KOPT-K1 (cell line): ENCODE results near the gene SLC2A1.

Source experiments
- H3K27ac ChIP-seq: fragments of 200-600 bp; sonication (generic); 2 replicates; pipeline ENCODE4 v1.5.1; 2016; ENCODE audit warnings: antibody characterized with exemption, mild to moderate bottlenecking, low read depth, low read length; ENCODE audit not compliant: poor library complexity, severe bottlenecking
- H3K36me3 ChIP-seq: fragments of 200-600 bp; sonication (generic); 2 replicates; pipeline ENCODE4 v1.5.1; 2017; ENCODE audit warnings: antibody characterized with exemption, mild to moderate bottlenecking, low read length, moderate library complexity; ENCODE audit not compliant: insufficient read depth
- H3K9me3 ChIP-seq: fragments of 200-600 bp; sonication (generic); 2 replicates; pipeline ENCODE4 v1.5.1; 2017; ENCODE audit warnings: antibody characterized with exemption, low read length, mild to moderate bottlenecking; ENCODE audit not compliant: insufficient read depth, poor library complexity, severe bottlenecking

SLC2A1 gene

GRCh38 chr1:42943166-42943565, 15.5 kb downstream of the SLC2A1 start:
- peak overlapping the region; percentile 14 for H3K27ac ChIP-seq
- H3K9me3 ChIP-seq: no peaks in the 10 kb centered on the region
- peaks cover 95% of the 10 kb centered on the region for H3K36me3 ChIP-seq

- Histone ChIP-seq H3K36me3 (peaks cover 96% of the 10 kb centered on the region), H3K27ac (peak overlapping the region; percentile 16), H3K9me3 (no peaks in the 10 kb centered on the region)
Measured at GRCh38 chr1:42942444-42942843, 16.2 kb downstream of the SLC2A1 start.

GRCh38 chr1:42941640-42942330, 16.9 kb downstream of the SLC2A1 start:
- no peaks in the 10 kb centered on the region for H3K9me3 ChIP-seq
- peak overlapping the region; percentile 16 for H3K27ac ChIP-seq
- H3K36me3 ChIP-seq: peaks cover 96% of the 10 kb centered on the region

DNA sequence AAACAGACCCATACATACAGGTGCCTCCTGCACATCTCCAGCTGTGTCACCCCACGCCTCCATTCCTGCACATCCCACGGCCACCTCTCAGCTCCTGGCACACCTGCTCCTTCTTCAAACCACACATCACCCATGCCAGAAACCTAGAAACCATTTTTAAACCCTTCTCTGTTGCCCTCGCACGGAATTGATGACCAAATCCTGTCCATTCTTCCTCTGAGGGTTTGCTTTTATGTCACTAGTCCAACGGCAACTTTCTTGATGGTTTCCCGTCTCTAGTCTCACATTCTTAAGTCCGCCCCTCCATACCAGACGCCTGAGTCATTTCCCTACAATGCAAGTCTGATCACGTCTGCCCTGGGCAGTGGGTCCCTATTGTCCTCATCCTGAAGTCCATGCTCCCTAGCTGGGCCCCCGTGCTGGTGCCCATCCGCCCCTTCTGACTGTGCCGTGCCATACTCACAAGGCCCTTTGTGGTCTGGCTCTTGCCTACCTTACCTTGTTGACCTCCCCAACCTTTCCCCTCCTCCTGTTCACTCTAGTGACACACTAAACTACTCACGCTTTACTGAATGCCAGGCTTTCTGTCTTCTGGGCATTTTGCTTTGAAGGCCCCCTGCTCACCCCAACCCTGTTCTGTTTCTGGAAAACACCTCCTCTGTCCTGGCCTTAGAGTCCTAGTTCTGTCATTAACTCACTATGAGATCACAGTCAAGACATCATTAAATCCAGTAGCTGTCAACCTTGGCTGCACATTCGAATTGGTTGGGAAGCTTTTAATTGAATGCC, 17.6 kb downstream of the SLC2A1 start:
- H3K27ac ChIP-seq: peak overlapping the region; percentile 6
- peaks cover 96% of the 10 kb centered on the region for H3K36me3 ChIP-seq
- H3K9me3 ChIP-seq: no peaks in the 10 kb centered on the region

DNA sequence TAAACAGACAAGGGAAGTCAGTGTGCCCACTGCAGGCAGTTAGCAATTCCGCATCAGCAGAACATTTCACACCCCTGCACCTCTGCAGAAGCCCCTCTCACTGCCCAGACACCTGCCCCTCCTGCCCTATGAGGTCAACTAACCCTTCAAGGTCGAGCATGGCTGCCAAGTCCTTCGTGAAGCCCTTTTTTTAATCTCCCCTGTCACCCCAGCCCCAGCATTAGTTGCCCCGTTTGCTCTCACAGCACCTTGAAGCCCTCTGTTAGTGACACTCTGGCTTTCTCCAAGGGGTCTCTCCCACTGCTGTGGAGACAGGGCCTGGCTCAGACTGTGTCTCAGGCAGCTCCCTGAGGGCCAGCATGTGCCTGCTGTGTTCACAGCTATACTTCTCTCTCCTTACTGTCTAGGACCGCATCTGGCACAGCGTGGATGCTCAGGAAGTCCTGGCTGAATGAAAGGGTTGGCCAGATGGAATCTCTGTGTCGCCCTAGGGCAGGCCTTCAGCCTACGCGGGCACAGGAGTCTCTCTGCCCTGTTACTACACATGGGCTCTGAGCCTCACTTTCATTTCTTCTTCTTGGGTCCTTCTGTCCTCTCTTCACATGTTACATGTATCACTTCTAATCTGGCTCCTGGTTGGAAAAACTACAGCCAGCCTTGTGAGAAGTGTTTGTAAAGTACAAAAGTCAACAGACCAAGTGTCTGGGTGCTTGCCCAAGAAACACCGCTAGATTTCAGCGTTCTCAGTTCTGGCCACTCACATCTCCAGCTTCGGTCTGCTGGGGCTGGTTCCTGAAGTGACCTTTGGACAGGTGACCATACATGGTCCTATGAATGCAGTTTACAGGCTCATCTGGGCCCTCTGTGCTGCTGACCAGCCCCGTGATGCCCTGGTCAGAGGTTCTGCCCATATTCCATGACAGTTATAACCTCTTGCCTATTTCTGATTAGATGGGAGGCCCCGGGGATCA, 19.7 kb downstream of the SLC2A1 start:
- H3K27ac ChIP-seq: no peak overlapping the region
- no peaks in the 10 kb centered on the region for H3K9me3 ChIP-seq

GRCh38 chr1:42937836-42938644, 20.6 kb downstream of the SLC2A1 start:
- Histone ChIP-seq H3K9me3 (no peaks in the 10 kb centered on the region), H3K36me3 (peaks cover 100% of the 10 kb centered on the region), H3K27ac (no peak overlapping the region)

More for the DNA sequence above, 19.7 kb downstream of the SLC2A1 start:
- peaks cover 100% of the 10 kb centered on the region for H3K36me3 ChIP-seq

- H3K36me3 ChIP-seq: peaks cover 93% of the 10 kb centered on the region
- no peak overlapping the region for H3K27ac ChIP-seq
- no peaks in the 10 kb centered on the region for H3K9me3 ChIP-seq
Measured at GRCh38 chr1:42937141-42937696, 21.4 kb downstream of the SLC2A1 start.

DNA sequence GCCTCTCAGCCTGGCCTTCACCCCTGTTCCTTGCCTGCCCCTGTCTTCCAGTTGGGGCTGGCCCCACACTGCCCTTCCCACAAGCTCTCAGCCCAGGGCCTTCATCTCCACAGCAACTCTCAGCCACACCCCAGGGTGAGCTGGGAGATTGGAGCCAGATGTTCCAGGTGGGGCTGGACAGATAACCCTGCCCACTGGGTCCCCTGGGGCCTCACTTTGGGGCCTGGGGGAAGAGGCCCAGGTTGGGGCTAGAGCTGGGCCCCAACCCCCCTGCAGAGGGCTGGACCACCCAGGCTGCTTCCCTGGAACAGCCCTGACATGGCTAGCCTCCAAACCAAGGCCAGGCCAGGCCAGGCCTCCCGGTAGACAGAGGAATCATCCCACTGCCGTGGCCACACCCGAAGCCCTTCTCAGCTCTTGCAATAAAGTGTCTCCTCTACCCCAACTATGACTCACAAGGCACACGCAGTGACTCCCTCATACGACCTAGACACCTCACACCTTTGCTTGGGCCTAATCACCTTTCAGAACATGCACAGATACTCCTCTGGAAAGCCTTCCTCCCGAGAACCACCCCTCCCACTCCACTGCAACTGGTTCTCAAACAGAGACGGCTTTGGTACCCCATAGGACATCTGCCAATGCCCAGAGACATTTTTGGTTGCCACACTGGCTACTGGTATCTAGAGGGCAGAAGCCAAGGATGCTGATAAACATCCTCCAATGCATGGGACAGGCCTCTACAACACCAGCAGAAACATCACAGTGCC, 22.2 kb downstream of the SLC2A1 start:
- peaks cover 85% of the 10 kb centered on the region for H3K36me3 ChIP-seq
- no peaks in the 10 kb centered on the region for H3K9me3 ChIP-seq
- H3K27ac ChIP-seq: peak overlapping the region; percentile 1

GRCh38 chr1:42935971-42936308, 22.7 kb downstream of the SLC2A1 start:
- Histone ChIP-seq H3K9me3 (no peaks in the 10 kb centered on the region), H3K36me3 (peaks cover 81% of the 10 kb centered on the region), H3K27ac (peak overlapping the region; percentile 1)

DNA sequence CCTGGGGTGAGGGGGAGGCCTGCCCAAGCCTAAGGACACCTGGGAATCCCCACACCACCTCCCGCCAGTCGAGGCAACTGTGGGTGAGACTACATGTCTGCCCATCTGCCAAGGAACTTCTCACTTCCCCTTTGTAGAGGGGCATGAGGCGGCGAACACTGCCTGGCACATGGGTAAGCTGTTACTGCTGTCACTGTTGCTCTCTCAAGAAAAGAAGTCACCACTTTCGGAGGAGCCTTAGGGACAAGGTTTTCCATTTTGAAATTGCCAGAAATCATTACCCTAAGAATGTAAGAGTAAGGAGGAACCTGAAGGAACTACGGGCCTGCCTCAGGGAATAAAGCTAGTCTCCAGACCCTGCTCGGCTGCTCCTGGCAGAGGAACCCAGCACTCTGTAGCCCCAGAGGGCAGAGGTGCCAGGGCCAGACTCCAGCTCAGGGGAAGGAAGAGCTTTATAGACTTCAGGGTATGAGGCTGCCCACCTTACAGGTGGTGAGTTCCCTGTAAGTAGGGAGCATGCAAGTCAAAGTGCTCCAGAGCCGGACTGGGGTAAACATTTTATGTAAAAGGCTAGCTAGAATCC, 23.3 kb downstream of the SLC2A1 start:
- Histone ChIP-seq H3K27ac (no peak overlapping the region), H3K9me3 (no peaks in the 10 kb centered on the region), H3K36me3 (peaks cover 81% of the 10 kb centered on the region)

DNA sequence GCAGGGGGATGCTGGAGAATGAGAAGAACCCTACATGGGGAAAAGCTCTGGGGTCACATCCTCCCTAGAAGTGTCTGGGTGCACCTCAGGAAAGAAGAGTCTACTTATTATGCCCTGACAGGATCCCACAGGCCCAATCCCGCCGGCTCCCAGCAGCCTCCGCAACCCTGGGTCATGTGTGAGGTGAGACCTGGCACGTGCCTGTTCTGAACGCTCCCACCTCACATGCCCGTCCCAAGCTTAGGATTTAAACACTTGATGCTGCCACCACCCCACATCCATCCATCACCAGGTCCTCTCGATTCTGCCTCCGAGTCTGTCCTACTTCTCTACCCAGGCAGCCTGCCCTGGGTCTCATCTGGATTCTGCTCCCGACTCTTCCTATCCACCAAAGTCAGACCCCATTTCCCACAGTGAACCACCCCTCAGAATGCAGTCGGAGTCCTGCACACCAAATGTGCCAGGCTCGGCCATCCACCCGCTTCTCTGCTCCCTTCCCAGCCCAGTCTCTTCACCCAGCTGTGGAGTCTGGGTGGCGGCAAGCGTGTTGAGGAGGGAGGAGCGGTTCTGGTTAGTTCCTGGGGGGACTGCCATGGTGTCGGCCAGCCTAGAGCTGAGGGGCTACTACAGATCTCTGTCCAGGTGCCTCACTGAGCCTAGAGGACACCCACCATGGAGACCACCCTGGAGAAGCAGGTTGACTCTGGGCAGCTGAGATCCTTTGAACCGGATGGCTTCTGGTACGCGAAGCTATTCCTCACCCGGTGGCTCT, 23.9 kb downstream of the SLC2A1 start:
- H3K27ac ChIP-seq: peak overlapping the region; percentile 95
- H3K9me3 ChIP-seq: no peaks in the 10 kb centered on the region
- H3K36me3 ChIP-seq: peaks cover 81% of the 10 kb centered on the region

GRCh38 chr1:42933610-42934491, 24.8 kb downstream of the SLC2A1 start:
- no peaks in the 10 kb centered on the region for H3K9me3 ChIP-seq
- H3K27ac ChIP-seq: peak overlapping the region; percentile 95
- H3K36me3 ChIP-seq: peaks cover 81% of the 10 kb centered on the region
